Measurements from ENCODE around the gene SAMD9. TPM values are rescaled to one million over a fixed set of nuclear protein-coding genes. Genes with fewer than 3 reads are reported as not detected.

Gene SAMD9
- total RNA-seq, 1 experiment from 2014 or later, result not detected

DNA sequence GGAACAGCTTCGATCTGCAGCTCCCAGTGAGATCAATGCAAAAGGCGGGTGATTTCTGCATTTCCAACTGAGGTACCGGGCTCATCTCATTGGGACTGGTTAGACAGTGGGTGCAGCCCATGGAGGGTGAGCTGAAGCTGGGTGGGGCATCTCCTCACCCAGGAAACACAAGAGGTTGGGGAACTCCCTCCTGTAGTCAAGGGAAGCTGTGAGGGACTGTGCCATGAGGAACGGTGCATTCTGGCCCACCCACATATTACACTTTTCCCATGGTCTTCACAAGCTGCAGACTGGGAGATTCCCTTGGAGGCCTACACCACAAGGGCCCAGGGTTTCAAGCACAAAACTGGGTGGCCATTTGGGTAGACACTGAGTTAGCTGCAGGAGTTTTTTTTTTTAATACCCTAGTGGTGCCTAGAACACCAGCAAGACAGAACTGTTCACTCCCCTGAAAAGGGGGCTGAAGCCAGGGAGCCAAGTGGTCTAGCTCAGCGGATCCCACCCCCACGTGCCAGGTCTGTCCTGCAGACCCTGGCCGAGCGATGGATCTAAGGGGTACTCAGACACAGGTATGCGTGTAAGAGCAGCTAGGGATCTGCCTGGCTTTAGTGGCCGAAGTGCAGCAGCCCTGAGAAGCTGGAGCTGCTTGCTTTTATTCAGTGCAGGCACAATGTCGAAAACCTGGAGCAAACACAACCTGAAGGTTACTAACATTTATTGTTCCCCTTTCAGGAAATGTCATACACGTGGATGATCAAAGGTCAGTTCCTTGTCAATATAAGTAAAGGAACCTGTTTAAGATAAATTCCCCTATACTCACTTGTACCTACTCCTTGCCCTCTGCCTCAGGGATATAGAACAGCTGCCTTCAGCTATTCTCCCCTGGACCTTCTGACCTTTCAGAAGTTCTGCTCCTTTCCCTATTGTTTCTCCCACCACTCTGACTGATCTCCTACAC lies 3.1 kb upstream of the SAMD9 start:
- no peaks in the 10 kb centered on the region; a peak in 1 of 4 replicates for H3K4me1 Mint-ChIP-seq
- no peak overlapping the region for H4K5ac ChIP-seq (ENCODE audit: insufficient read length, low read depth, low read length)
- no peak overlapping the region for H2BK5ac ChIP-seq (ENCODE audit: insufficient read length, low read length)

More for the DNA sequence above, 3.1 kb upstream of the SAMD9 start:
- H3K27ac Mint-ChIP-seq, result peak overlapping the region in 1 of 3 experiments; percentile 16; a peak in 2 of 7 replicates
- H3T11ph ChIP-seq (ENCODE audit: low read length), result no peak overlapping the region
- H3K4me2 ChIP-seq (ENCODE audit: insufficient read depth, insufficient read length, low read length), result no peak overlapping the region
- H3K79me2 ChIP-seq (ENCODE audit: insufficient read depth, low read length), result no peaks in the 10 kb centered on the region
- no peak overlapping the region for H2AFZ ChIP-seq (ENCODE audit: low read length)
- H3K9me3 ChIP-seq (ENCODE audit: control insufficient read depth, low read depth, low read length), result no peaks in the 10 kb centered on the region
- H3K4ac ChIP-seq (ENCODE audit: low read depth, low read length), result no peak overlapping the region
- H3K79me1 ChIP-seq (ENCODE audit: insufficient read depth, low read depth, low read length, poor library complexity, severe bottlenecking), result no peaks in the 10 kb centered on the region
- no peak for DNase-seq
- WGBS (ENCODE audit: extremely low coverage, insufficient read length, low lambda C conversion rate), result no CpG with 5 or more reads among the region's 12 CpGs
- H4K91ac ChIP-seq (ENCODE audit: insufficient read length, low read depth, low read length), result no peak overlapping the region
- no peak overlapping the region for H3K27ac ChIP-seq (ENCODE audit: insufficient read length, low read depth, low read length)
- H3K56ac ChIP-seq (ENCODE audit: insufficient read length, low read depth, low read length), result no peak overlapping the region
- H3K9me3 Mint-ChIP-seq, result peaks cover 17 to 29% of the 10 kb centered on the region in 2 experiments; a peak in 4 of 5 replicates
- H3K36me3 Mint-ChIP-seq (ENCODE audit: insufficient read depth in 1 of 3, low read depth in 3 of 3), result no peaks in the 10 kb centered on the region
- H4K8ac ChIP-seq (replicated peaks; ENCODE audit: insufficient read length, low read depth, low read length), result no peak overlapping the region
- H4K20me1 ChIP-seq (ENCODE audit: control insufficient read depth, insufficient read depth, insufficient read length), result no peaks in the 10 kb centered on the region
- H2BK120ac ChIP-seq (ENCODE audit: low read depth, low read length, poor library complexity, severe bottlenecking), result no peak overlapping the region
- H2BK12ac ChIP-seq (ENCODE audit: insufficient read length, low read depth, low read length), result no peak overlapping the region
- TF ChIP-seq, protein P1, sequence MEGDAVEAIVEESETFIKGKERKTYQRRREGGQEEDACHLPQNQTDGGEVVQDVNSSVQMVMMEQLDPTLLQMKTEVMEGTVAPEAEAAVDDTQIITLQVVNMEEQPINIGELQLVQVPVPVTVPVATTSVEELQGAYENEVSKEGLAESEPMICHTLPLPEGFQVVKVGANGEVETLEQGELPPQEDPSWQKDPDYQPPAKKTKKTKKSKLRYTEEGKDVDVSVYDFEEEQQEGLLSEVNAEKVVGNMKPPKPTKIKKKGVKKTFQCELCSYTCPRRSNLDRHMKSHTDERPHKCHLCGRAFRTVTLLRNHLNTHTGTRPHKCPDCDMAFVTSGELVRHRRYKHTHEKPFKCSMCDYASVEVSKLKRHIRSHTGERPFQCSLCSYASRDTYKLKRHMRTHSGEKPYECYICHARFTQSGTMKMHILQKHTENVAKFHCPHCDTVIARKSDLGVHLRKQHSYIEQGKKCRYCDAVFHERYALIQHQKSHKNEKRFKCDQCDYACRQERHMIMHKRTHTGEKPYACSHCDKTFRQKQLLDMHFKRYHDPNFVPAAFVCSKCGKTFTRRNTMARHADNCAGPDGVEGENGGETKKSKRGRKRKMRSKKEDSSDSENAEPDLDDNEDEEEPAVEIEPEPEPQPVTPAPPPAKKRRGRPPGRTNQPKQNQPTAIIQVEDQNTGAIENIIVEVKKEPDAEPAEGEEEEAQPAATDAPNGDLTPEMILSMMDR (conservative IDR thresholded peaks at IDR 0.05), result no peak
- no peak overlapping the region for H3K4me3 Mint-ChIP-seq
- no peaks in the 10 kb centered on the region for H3K4me1 ChIP-seq (ENCODE audit: insufficient read depth, low read length)
- no peaks in the 10 kb centered on the region for H3K23me2 ChIP-seq (ENCODE audit: insufficient read length, low read depth, low read length, poor library complexity, severe bottlenecking)
- H3K23ac ChIP-seq (ENCODE audit: insufficient read length, low read depth, low read length), result no peak overlapping the region
- no peaks in the 10 kb centered on the region for H3K27me3 ChIP-seq (ENCODE audit: insufficient read depth, low read length)
- no peak overlapping the region for H2BK15ac ChIP-seq (ENCODE audit: low read depth, low read length)
- H2AK5ac ChIP-seq (ENCODE audit: insufficient read length, low read length), result no peak overlapping the region
- no peak overlapping the region for H3K9ac ChIP-seq (ENCODE audit: extremely low read depth, insufficient read length, low read length)
- H2BK20ac ChIP-seq (ENCODE audit: low read depth, low read length, poor library complexity, severe bottlenecking), result no peak overlapping the region
- peaks cover 6% of the 10 kb centered on the region for H3K27me3 Mint-ChIP-seq (ENCODE audit: low read depth)
- no peak overlapping the region for H3K14ac ChIP-seq (ENCODE audit: insufficient read depth, low read length)
- H3K18ac ChIP-seq (ENCODE audit: insufficient read length, low read depth, low read length), result no peak overlapping the region

Measured in H9 (cell line).